ENCODE results near the gene BCL11A.

BCL11A gene

DNA sequence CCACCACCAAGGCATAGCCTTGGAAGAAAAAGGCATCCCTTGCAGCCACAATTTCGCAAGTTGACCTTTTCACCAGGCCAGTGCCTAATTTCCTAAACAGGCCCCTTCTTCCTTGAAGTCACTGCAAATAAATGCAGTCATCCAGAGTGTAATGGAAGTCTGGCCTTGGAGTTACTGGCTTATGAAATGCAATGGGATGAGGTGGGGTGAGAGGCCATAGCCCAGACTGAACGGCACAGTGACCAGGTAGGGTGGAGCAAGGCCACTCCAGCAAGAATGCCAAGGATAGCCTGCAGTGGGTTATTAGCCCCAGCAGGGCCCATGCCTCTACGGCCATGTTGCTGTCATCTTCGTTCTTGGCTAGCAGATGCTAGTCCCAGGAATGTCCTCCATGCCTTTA lies 68.4 kb downstream of the BCL11A start:
- no peaks in the 10 kb centered on the region for H3K79me1 ChIP-seq (ENCODE audit: low read depth, low read length)
- no peak overlapping the region for H3K23ac ChIP-seq (ENCODE audit: low read depth, low read length, poor library complexity)
- H3K4me3 ChIP-seq (ENCODE audit: low read length in 2 of 2), result no peak overlapping the region
- no peak overlapping the region for H4K8ac ChIP-seq (ENCODE audit: low read depth, low read length)
- H2AK5ac ChIP-seq (ENCODE audit: low read depth, low read length), result no peak overlapping the region
- no peak overlapping the region for H2AFZ ChIP-seq (ENCODE audit: low read length)
- no peak overlapping the region for H4K91ac ChIP-seq (ENCODE audit: low read depth, low read length, poor library complexity)
- no peak overlapping the region for H2BK120ac ChIP-seq (ENCODE audit: low read depth, low read length)
- no peak overlapping the region for H3K18ac ChIP-seq (ENCODE audit: low read length)
- DNase-seq (ENCODE audit: low spot score), result no peak
- H3K36me3 ChIP-seq (replicated peaks in 1 of 2; ENCODE audit: control insufficient read depth in 2 of 2, insufficient read depth in 2 of 2, low read length in 2 of 2), result no peaks in the 10 kb centered on the region
- no peak overlapping the region for H3K4ac ChIP-seq (ENCODE audit: low read length)
- no peak overlapping the region for H2BK15ac ChIP-seq (ENCODE audit: low read length)
- H3K4me1 ChIP-seq (ENCODE audit: control insufficient read depth in 2 of 2, insufficient read depth in 1 of 2, low read depth in 1 of 2, low read length in 2 of 2), result peaks cover 0 to 8% of the 10 kb centered on the region in 2 donors
- no peak overlapping the region for H3K4me2 ChIP-seq (ENCODE audit: insufficient read depth, low read length, poor library complexity, severe bottlenecking)
- H3K27me3 ChIP-seq (ENCODE audit: control insufficient read depth in 3 of 3, insufficient read depth in 3 of 3, low read depth in 1 of 3, low read length in 3 of 3), result no peaks in the 10 kb centered on the region
- WGBS, 2 donors (ENCODE audit: extremely low coverage in 2 of 2, insufficient read length in 2 of 2, insufficient replicate concordance in 1 of 2), result no CpG with 5 or more reads among the region's 4 CpGs
- H3K9ac ChIP-seq (ENCODE audit: low read depth, low read length, poor library complexity), result no peak overlapping the region
- H2BK5ac ChIP-seq (ENCODE audit: low read length), result no peak overlapping the region
- no peak overlapping the region for H3K27ac ChIP-seq (replicated peaks; ENCODE audit: low read length)
- H3K9me3 ChIP-seq (replicated peaks in 1 of 2; ENCODE audit: control insufficient read depth in 2 of 2, insufficient read depth in 1 of 2, low read depth in 1 of 2, low read length in 2 of 2), result no peaks in the 10 kb centered on the region
- no peak overlapping the region for H3K14ac ChIP-seq (ENCODE audit: low read length)
- no peak overlapping the region for H2BK12ac ChIP-seq (ENCODE audit: low read length)

DNA sequence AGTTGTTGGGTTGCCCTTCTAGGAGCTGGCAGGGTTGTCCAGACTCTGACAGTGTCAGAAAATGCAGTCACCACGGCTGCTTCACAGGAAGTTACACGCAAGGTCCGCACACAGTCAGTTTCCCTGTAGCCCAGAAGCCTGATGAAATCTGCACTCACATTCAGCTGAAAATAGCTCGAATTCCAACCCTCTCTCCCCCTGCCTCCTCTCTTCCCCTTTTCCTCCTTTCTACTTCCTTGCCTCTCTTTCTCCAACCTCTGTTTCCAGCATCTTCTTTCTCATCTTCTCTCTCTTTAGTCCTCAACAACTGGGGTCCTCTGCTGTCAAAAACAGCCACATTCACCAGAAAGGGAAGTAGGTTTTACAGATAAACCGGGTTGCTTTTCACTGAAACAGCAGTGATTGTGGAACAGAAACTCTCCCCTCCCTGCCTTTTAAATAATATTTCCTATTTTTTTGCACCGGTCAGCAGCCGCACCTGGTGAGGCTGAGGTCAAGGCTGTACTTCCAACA lies 69.3 kb downstream of the BCL11A start:
- H3K79me1 ChIP-seq (ENCODE audit: low read depth, low read length), result no peaks in the 10 kb centered on the region
- no peak overlapping the region for H3K9ac ChIP-seq (ENCODE audit: low read depth, low read length, poor library complexity)
- no peak overlapping the region for H4K8ac ChIP-seq (ENCODE audit: low read depth, low read length)
- DNase-seq (ENCODE audit: low spot score), result no peak
- H3K4me2 ChIP-seq (ENCODE audit: insufficient read depth, low read length, poor library complexity, severe bottlenecking), result no peak overlapping the region
- no peak overlapping the region for H3K23ac ChIP-seq (ENCODE audit: low read depth, low read length, poor library complexity)
- H2BK15ac ChIP-seq (ENCODE audit: low read length), result no peak overlapping the region
- no peaks in the 10 kb centered on the region for H3K27me3 ChIP-seq (ENCODE audit: control insufficient read depth in 3 of 3, insufficient read depth in 3 of 3, low read depth in 1 of 3, low read length in 3 of 3)
- no peaks in the 10 kb centered on the region for H3K9me3 ChIP-seq (replicated peaks in 1 of 2; ENCODE audit: control insufficient read depth in 2 of 2, insufficient read depth in 1 of 2, low read depth in 1 of 2, low read length in 2 of 2)
- no peak overlapping the region for H3K4ac ChIP-seq (ENCODE audit: low read length)
- no peak overlapping the region for H2AK5ac ChIP-seq (ENCODE audit: low read depth, low read length)
- no peak overlapping the region for H2BK5ac ChIP-seq (ENCODE audit: low read length)
- no peak overlapping the region for H2BK120ac ChIP-seq (ENCODE audit: low read depth, low read length)
- H3K36me3 ChIP-seq (replicated peaks in 1 of 2; ENCODE audit: control insufficient read depth in 2 of 2, insufficient read depth in 2 of 2, low read length in 2 of 2), result no peaks in the 10 kb centered on the region
- no CpG with 5 or more reads among the region's 7 CpGs for WGBS, 2 donors (ENCODE audit: extremely low coverage in 2 of 2, insufficient read length in 2 of 2, insufficient replicate concordance in 1 of 2)
- H3K18ac ChIP-seq (ENCODE audit: low read length), result no peak overlapping the region
- peak overlapping the region; percentile 24 for H2AFZ ChIP-seq (ENCODE audit: low read length)
- peaks cover 0 to 8% of the 10 kb centered on the region in 2 donors for H3K4me1 ChIP-seq (ENCODE audit: control insufficient read depth in 2 of 2, insufficient read depth in 1 of 2, low read depth in 1 of 2, low read length in 2 of 2)
- H3K4me3 ChIP-seq (ENCODE audit: low read length in 2 of 2), result no peak overlapping the region
- H2BK12ac ChIP-seq (ENCODE audit: low read length), result no peak overlapping the region
- H4K91ac ChIP-seq (ENCODE audit: low read depth, low read length, poor library complexity), result no peak overlapping the region
- H3K27ac ChIP-seq (replicated peaks; ENCODE audit: low read length), result no peak overlapping the region
- no peak overlapping the region for H3K14ac ChIP-seq (ENCODE audit: low read length)

DNA sequence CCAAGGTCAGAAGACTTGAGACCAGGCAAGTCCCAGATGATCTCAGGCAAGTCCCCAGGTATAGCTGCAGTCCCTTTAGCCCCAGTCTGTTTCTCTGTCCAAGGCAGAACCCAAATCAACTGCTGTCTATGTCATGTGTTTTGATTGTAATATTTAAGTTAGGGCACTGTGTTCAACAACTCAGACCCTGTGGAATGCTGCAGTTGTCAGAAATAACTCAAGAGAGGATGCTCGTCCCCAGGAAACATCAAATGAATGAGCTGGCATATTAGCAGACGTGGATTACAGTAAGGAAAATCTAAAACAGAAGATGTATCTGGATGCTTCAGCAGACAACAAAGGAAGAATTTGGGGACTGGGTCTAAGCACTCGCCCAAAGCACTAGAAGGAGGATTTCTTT lies 70.1 kb downstream of the BCL11A start:
- H3K36me3 ChIP-seq (replicated peaks in 1 of 2; ENCODE audit: control insufficient read depth in 2 of 2, insufficient read depth in 2 of 2, low read length in 2 of 2), result no peaks in the 10 kb centered on the region
- no peak overlapping the region for H2BK5ac ChIP-seq (ENCODE audit: low read length)
- no peak overlapping the region for H3K14ac ChIP-seq (ENCODE audit: low read length)
- no peak overlapping the region for H3K27ac ChIP-seq (replicated peaks; ENCODE audit: low read length)
- H4K8ac ChIP-seq (ENCODE audit: low read depth, low read length), result no peak overlapping the region
- H3K4me3 ChIP-seq (ENCODE audit: low read length in 2 of 2), result no peak overlapping the region
- peaks cover 0 to 8% of the 10 kb centered on the region in 2 donors for H3K4me1 ChIP-seq (ENCODE audit: control insufficient read depth in 2 of 2, insufficient read depth in 1 of 2, low read depth in 1 of 2, low read length in 2 of 2)
- H3K9ac ChIP-seq (ENCODE audit: low read depth, low read length, poor library complexity), result no peak overlapping the region
- no peak overlapping the region for H3K4me2 ChIP-seq (ENCODE audit: insufficient read depth, low read length, poor library complexity, severe bottlenecking)
- no peak overlapping the region for H3K4ac ChIP-seq (ENCODE audit: low read length)
- WGBS, 2 donors (ENCODE audit: extremely low coverage in 2 of 2, insufficient read length in 2 of 2, insufficient replicate concordance in 1 of 2), result no CpG with 5 or more reads among the region's 3 CpGs
- DNase-seq (ENCODE audit: low spot score), result no peak
- H2BK120ac ChIP-seq (ENCODE audit: low read depth, low read length), result no peak overlapping the region
- no peaks in the 10 kb centered on the region for H3K27me3 ChIP-seq (ENCODE audit: control insufficient read depth in 3 of 3, insufficient read depth in 3 of 3, low read depth in 1 of 3, low read length in 3 of 3)
- no peak overlapping the region for H3K23ac ChIP-seq (ENCODE audit: low read depth, low read length, poor library complexity)
- H3K9me3 ChIP-seq (replicated peaks in 1 of 2; ENCODE audit: control insufficient read depth in 2 of 2, insufficient read depth in 1 of 2, low read depth in 1 of 2, low read length in 2 of 2), result no peaks in the 10 kb centered on the region
- H2AFZ ChIP-seq (ENCODE audit: low read length), result no peak overlapping the region
- H4K91ac ChIP-seq (ENCODE audit: low read depth, low read length, poor library complexity), result no peak overlapping the region
- no peak overlapping the region for H3K18ac ChIP-seq (ENCODE audit: low read length)
- no peak overlapping the region for H2AK5ac ChIP-seq (ENCODE audit: low read depth, low read length)
- H2BK15ac ChIP-seq (ENCODE audit: low read length), result no peak overlapping the region
- no peaks in the 10 kb centered on the region for H3K79me1 ChIP-seq (ENCODE audit: low read depth, low read length)
- H2BK12ac ChIP-seq (ENCODE audit: low read length), result no peak overlapping the region

DNA sequence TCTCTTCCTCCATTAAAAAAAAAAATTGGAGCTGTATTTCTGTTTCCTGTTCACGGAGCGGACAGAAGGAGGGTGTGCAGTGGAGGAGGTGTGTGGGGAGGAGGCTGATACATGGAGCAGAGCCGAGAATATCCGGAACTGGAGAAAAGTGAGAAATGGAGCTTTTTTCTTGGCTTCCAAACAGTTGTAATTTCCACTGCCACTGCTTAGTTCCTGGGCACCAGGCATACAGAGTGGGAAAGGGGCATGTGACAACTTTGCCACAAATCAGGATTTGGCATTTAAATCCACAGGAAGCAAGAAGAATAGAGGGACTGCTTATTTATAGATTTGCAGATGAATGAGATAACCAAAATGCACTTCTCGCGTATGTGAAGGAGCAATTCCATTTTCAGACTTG lies 71.2 kb downstream of the BCL11A start:
- H3K27me3 ChIP-seq (ENCODE audit: control insufficient read depth in 3 of 3, insufficient read depth in 3 of 3, low read depth in 1 of 3, low read length in 3 of 3), result no peaks in the 10 kb centered on the region
- H2BK15ac ChIP-seq (ENCODE audit: low read length), result no peak overlapping the region
- no peak overlapping the region for H3K4ac ChIP-seq (ENCODE audit: low read length)
- no peak overlapping the region for H3K18ac ChIP-seq (ENCODE audit: low read length)
- H3K9me3 ChIP-seq (replicated peaks in 1 of 2; ENCODE audit: control insufficient read depth in 2 of 2, insufficient read depth in 1 of 2, low read depth in 1 of 2, low read length in 2 of 2), result no peaks in the 10 kb centered on the region
- H4K8ac ChIP-seq (ENCODE audit: low read depth, low read length), result no peak overlapping the region
- H2BK5ac ChIP-seq (ENCODE audit: low read length), result no peak overlapping the region
- DNase-seq (ENCODE audit: low spot score), result no peak
- no peaks in the 10 kb centered on the region for H3K36me3 ChIP-seq (replicated peaks in 1 of 2; ENCODE audit: control insufficient read depth in 2 of 2, insufficient read depth in 2 of 2, low read length in 2 of 2)
- H2AFZ ChIP-seq (ENCODE audit: low read length), result no peak overlapping the region
- H4K91ac ChIP-seq (ENCODE audit: low read depth, low read length, poor library complexity), result no peak overlapping the region
- no peak overlapping the region for H3K9ac ChIP-seq (ENCODE audit: low read depth, low read length, poor library complexity)
- H3K4me2 ChIP-seq (ENCODE audit: insufficient read depth, low read length, poor library complexity, severe bottlenecking), result no peak overlapping the region
- H2AK5ac ChIP-seq (ENCODE audit: low read depth, low read length), result no peak overlapping the region
- no CpG with 5 or more reads among the region's 6 CpGs for WGBS, 2 donors (ENCODE audit: extremely low coverage in 2 of 2, insufficient read length in 2 of 2, insufficient replicate concordance in 1 of 2)
- H3K27ac ChIP-seq (replicated peaks; ENCODE audit: low read length), result no peak overlapping the region
- H3K4me3 ChIP-seq (ENCODE audit: low read length in 2 of 2), result no peak overlapping the region
- no peak overlapping the region for H3K23ac ChIP-seq (ENCODE audit: low read depth, low read length, poor library complexity)
- H3K14ac ChIP-seq (ENCODE audit: low read length), result no peak overlapping the region
- no peak overlapping the region for H2BK12ac ChIP-seq (ENCODE audit: low read length)
- peaks cover 0 to 8% of the 10 kb centered on the region in 2 donors for H3K4me1 ChIP-seq (ENCODE audit: control insufficient read depth in 2 of 2, insufficient read depth in 1 of 2, low read depth in 1 of 2, low read length in 2 of 2)
- H2BK120ac ChIP-seq (ENCODE audit: low read depth, low read length), result no peak overlapping the region
- H3K79me1 ChIP-seq (ENCODE audit: low read depth, low read length), result no peaks in the 10 kb centered on the region
